C4-2B (cell line): ENCODE data around the gene FAM118B.

Experiments used
- H3K27ac ChIP-seq: fragments of 450-650 bp; 2 replicates; pipeline ENCODE4 v1.5.1; 2017
- CTCF ChIP-seq: fragments of 450-650 bp; conservative IDR thresholded peaks from 2 replicates; pipeline ENCODE4 v1.5.1; 2017; ENCODE audit warnings: mild to moderate bottlenecking
- ZFX ChIP-seq: fragments of 450-650 bp; IDR thresholded peaks from 2 replicates; pipeline ENCODE4 v1.6.1; 2017

Gene FAM118B

GRCh38 chr11:126290887-126291286, 79.3 kb downstream of the FAM118B start:
- TF ChIP-seq CTCF = no peak
- H3K27ac ChIP-seq = no peak overlapping the region

DNA sequence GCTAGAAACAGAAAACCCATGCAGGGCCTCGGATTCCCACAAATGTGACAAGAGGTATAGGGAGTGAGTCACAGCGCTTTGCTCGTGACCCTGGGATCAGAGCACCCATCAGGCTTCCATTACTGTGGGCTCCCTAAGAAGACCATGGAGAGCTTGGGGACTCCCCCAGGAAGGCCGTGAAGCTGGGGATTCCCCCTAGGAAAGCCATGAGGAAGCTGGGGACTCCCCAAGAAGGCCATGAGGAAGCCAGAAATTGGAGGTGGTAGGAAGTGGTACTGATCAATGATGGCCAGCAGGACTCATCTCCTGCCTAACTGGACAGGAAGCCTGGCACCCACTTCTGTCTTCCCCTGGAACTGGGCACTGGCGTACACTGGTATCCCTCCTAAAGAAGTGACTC, 82.1 kb downstream of the FAM118B start:
- no peak overlapping the region for H3K27ac ChIP-seq
- TF ChIP-seq CTCF (no peak), ZFX (no peak)

GRCh38 chr11:126297004-126297403, 85.4 kb downstream of the FAM118B start:
- no peak for TF ChIP-seq ZFX
- no peak for TF ChIP-seq CTCF
- H3K27ac ChIP-seq = no peak overlapping the region

- peak within 1 kb of the TSS; percentile 90 for H3K27ac ChIP-seq
- TF ChIP-seq CTCF (no peak), ZFX (peak; percentile 92; the same call in 1 of the 2 replicates)
These were observed 92.3 kb downstream of the FAM118B start, which contains the start of gene DCPS for GRCh38 chr11:126303623-126304456. Gene DCPS (plus strand): TSS chr11:126304060. CDS start chr11:126304081, 21 bp downstream.

- TF ChIP-seq ZFX (no peak), CTCF (no peak)
- peak overlapping the region; percentile 90 for H3K27ac ChIP-seq
These were observed 93.0 kb downstream of the FAM118B start for GRCh38 chr11:126304457-126305075.

GRCh38 chr11:126305699-126306098, 94.1 kb downstream of the FAM118B start:
- no peak overlapping the region for H3K27ac ChIP-seq
- TF ChIP-seq ZFX = no peak
- TF ChIP-seq CTCF = no peak

DNA sequence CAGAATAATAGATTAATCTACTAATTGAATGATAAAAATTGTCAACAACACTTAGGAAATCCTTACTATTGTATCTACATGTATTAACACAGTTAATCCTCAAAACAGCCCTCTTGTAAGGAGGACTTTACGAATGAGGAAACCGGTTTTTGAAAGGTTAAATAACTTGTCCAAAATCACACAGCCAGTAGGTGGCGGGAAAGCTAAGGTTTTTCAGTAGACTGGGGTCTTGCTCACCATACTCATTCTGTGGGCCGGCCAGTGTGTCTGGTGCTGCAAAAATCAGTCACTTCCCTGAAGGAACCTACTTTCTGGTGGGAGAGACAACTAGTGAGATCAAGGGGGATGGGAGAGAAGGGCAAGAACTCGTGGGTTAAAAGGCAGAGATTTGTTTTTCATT, 96.1 kb downstream of the FAM118B start:
- TF ChIP-seq ZFX (no peak), CTCF (no peak)
- H3K27ac ChIP-seq = no peak overlapping the region
